CD14-positive monocyte (primary cell): ENCODE measurements around the gene CBX3. TPM values are rescaled to one million over a fixed set of nuclear protein-coding genes. Genes with fewer than 3 reads are reported as not detected.
"Not testable (repeated sequence)": the region's sequence is repeated elsewhere in the genome, so short reads cannot be mapped to it uniquely, and the experiment has no call there.

Experiments
- DNase-seq, 3 donors: peaks; one replicate each; pipeline ENCODE4 v3.0.0-alpha.2; 2011 to 2022
- H2AFZ ChIP-seq: 2 replicates; pipeline ENCODE4 v1.6.0; 2012; ENCODE audit warnings: mild to moderate bottlenecking, low read depth, low read length, inconsistent platforms; ENCODE audit not compliant: insufficient read depth, poor library complexity, severe bottlenecking
- H3K27ac ChIP-seq, 2 donors: 1 replicate in 1 of 2; 2 replicates in 1 of 2; pipeline ENCODE4 v1.5.1; 2012 to 2013; ENCODE audit warnings: low read length in 2 of 2, control low read depth in 1 of 2, inconsistent platforms in 1 of 2, low read depth in 1 of 2, mild to moderate bottlenecking in 1 of 2
- H3K27me3 ChIP-seq, 2 donors: one replicate each; pipeline versions ENCODE4 v1.6.0 to v1.6.1; 2011 to 2013; ENCODE audit warnings: low read length in 2 of 2; ENCODE audit not compliant: control insufficient read depth in 2 of 2, insufficient read depth in 2 of 2
- H3K36me3 ChIP-seq, 2 donors: replicated peaks in 1 of 2; 1 replicate in 1 of 2; 2 replicates in 1 of 2; pipeline versions ENCODE4 v1.5.1 to v1.6.1; 2012 to 2013; ENCODE audit warnings: low read length in 2 of 2, control low read depth in 1 of 2, inconsistent platforms in 1 of 2, mild to moderate bottlenecking in 1 of 2; ENCODE audit not compliant: insufficient read depth in 2 of 2, control insufficient read depth in 1 of 2
- H3K4me1 ChIP-seq, 2 donors: 1 replicate in 1 of 2; 2 replicates in 1 of 2; pipeline versions ENCODE4 v1.5.1 to v1.6.1; 2012 to 2013; ENCODE audit warnings: low read length in 2 of 2, control low read depth in 1 of 2, inconsistent platforms in 1 of 2, mild to moderate bottlenecking in 1 of 2, moderate library complexity in 1 of 2; ENCODE audit not compliant: insufficient read depth in 2 of 2, control insufficient read depth in 1 of 2
- H3K4me2 ChIP-seq: replicated peaks from 2 replicates; pipeline ENCODE3; 2012; ENCODE audit warnings: low read length, moderate library complexity, mild to moderate bottlenecking; ENCODE audit not compliant: poor library complexity, severe bottlenecking; ENCODE audit errors: extremely low read depth
- H3K4me3 ChIP-seq, 3 experiments: fragments of 200-600 bp in 1 of 3; sonication (generic) in 1 of 3; replicated peaks in 1 of 3; 1 replicate in 2 of 3; 2 replicates in 1 of 3; pipeline ENCODE4 v1.5.1; 2011 to 2013; ENCODE audit warnings: low read length in 3 of 3, mild to moderate bottlenecking in 3 of 3, control low read depth in 2 of 3, low read depth in 2 of 3, inconsistent platforms in 1 of 3, moderate library complexity in 1 of 3
- H3K79me2 ChIP-seq: 2 replicates; pipeline ENCODE4 v1.6.0; 2012; ENCODE audit warnings: mild to moderate bottlenecking, control low read depth, inconsistent platforms, low read length, moderate library complexity; ENCODE audit not compliant: insufficient read depth
- H3K9ac ChIP-seq: 2 replicates; pipeline ENCODE4 v1.6.0; 2017; ENCODE audit warnings: low read length, mild to moderate bottlenecking; ENCODE audit not compliant: insufficient read depth, poor library complexity, severe bottlenecking
- H3K9me3 ChIP-seq, 2 donors: replicated peaks in 1 of 2; 1 replicate in 1 of 2; 2 replicates in 1 of 2; pipeline versions ENCODE4 v1.5.1 to v1.6.1; 2012 to 2013; ENCODE audit warnings: low read length in 2 of 2, control low read depth in 1 of 2; ENCODE audit not compliant: control insufficient read depth in 1 of 2, insufficient read depth in 1 of 2
- H4K20me1 ChIP-seq: 2 replicates; pipeline ENCODE4 v1.6.0; 2012; ENCODE audit warnings: mild to moderate bottlenecking, low read length, control low read depth, moderate library complexity; ENCODE audit not compliant: insufficient read depth
- H3K27ac Mint-ChIP-seq, 7 donors: one replicate each; pipeline ENCODE4 v1.8.0; 2020; ENCODE audit warnings: mild to moderate bottlenecking in 7 of 7, mixed read lengths in 7 of 7, moderate library complexity in 6 of 7, inconsistent platforms in 2 of 7
- H3K27me3 Mint-ChIP-seq, 3 donors: one replicate each; pipeline ENCODE4 v1.8.0; 2021 to 2022; ENCODE audit warnings: low read depth in 3 of 3, mild to moderate bottlenecking in 3 of 3, mixed read lengths in 3 of 3, moderate library complexity in 3 of 3, inconsistent platforms in 1 of 3
- H3K36me3 Mint-ChIP-seq, 2 donors: one replicate each; pipeline ENCODE4 v1.8.0; 2020; ENCODE audit warnings: mixed read lengths in 2 of 2, inconsistent platforms in 1 of 2, mild to moderate bottlenecking in 1 of 2
- H3K4me1 Mint-ChIP-seq: one replicate; pipeline ENCODE4 v1.8.0; 2020; ENCODE audit warnings: mild to moderate bottlenecking, mixed read lengths
- H3K4me3 Mint-ChIP-seq, 2 donors: one replicate each; pipeline ENCODE4 v1.8.0; 2020; ENCODE audit warnings: mild to moderate bottlenecking in 2 of 2, mixed read lengths in 2 of 2, moderate library complexity in 1 of 2
- H3K9me3 Mint-ChIP-seq, 7 donors: one replicate each; pipeline ENCODE4 v1.8.0; 2020 to 2022; ENCODE audit warnings: mixed read lengths in 7 of 7, mild to moderate bottlenecking in 6 of 7, moderate library complexity in 6 of 7, inconsistent platforms in 2 of 7
- WGBS: methylation state at CpG from one replicate; pipeline ENCODE4 v1.1.5; 2013; ENCODE audit warnings: missing lambda C conversion rate; ENCODE audit not compliant: insufficient coverage; 5-methylcytosine and 5-hydroxymethylcytosine counted together
- intact Hi-C, 2 donors: fragments of 100-400 bp; cut with micrococcal nuclease; formaldehyde crosslinking; loops; one replicate each; pipeline versions ENCODE4 v1.15.0 to v1.15.1; 2023
- polyA plus RNA-seq, 3 donors: library from polyadenylated mRNA; depleted of rRNA in 1 of 3; unstranded in 2 of 3; stranded (reverse) in 1 of 3; fragments of 300-500 nt in 2 of 3; fragments of >200 nt in 1 of 3; fragmentation: Illumina TruSeq in 2 of 3; gene quantifications; 1 replicate in 2 of 3; 2 replicates in 1 of 3; pipeline ENCODE4 v1.2.3, GENCODE V29; 2012 to 2021
- TF ChIP-seq, protein P1 (sequence below): fragments of 200-600 bp; IDR thresholded peaks from one replicate; pipeline ENCODE4 v1.8.0; 2022; ENCODE audit warnings: antibody characterized with exemption, mild to moderate bottlenecking

CBX3 gene
- polyA plus RNA-seq, 3 donors, result 48.1 to 78.1 (median 63.7) TPM

DNA sequence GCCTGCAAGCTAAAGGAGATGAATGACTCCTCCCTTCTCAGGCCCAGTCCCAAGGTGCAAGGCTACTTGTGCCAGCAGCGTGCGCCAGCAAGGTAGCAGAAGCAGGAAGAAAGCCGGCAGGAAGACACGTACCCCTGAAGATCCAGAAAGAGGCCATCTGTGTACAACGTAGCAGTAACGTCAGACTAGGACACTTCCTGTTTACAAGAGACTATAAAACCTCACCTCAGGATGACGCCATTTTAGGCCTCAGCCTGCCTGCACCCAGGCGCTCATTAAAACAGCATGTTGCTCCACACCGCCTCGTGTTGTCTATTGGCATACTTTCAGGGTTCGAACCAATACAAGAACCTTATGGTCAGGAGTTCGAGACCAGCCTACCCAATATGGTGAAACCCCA is 48.7 kb downstream of the CBX3 start:
- Histone ChIP-seq H3K4me1 (no peaks in the 10 kb centered on the region), H3K36me3 (no peaks in the 10 kb centered on the region), H3K9me3 (peaks cover 0 to 5% of the 10 kb centered on the region in 2 donors), H4K20me1 (no peaks in the 10 kb centered on the region), H3K9ac (no peak overlapping the region), H3K27me3 (no peaks in the 10 kb centered on the region), H3K27ac (no peak overlapping the region), H3K4me2 (no peak overlapping the region), H3K4me3 (no peak overlapping the region), H2AFZ (peak overlapping the region; percentile 51), H3K79me2 (no peaks in the 10 kb centered on the region)
- no peak for DNase-seq
- H3K27ac Mint-ChIP-seq, result no peak overlapping the region
- no peaks in the 10 kb centered on the region for H3K27me3 Mint-ChIP-seq
- H3K9me3 Mint-ChIP-seq, result peaks cover 0 to 4% (median 0%) of the 10 kb centered on the region in 7 donors
- H3K4me3 Mint-ChIP-seq, result no peak overlapping the region
- intact Hi-C loops, result no loop called here
- TF ChIP-seq, protein P1, sequence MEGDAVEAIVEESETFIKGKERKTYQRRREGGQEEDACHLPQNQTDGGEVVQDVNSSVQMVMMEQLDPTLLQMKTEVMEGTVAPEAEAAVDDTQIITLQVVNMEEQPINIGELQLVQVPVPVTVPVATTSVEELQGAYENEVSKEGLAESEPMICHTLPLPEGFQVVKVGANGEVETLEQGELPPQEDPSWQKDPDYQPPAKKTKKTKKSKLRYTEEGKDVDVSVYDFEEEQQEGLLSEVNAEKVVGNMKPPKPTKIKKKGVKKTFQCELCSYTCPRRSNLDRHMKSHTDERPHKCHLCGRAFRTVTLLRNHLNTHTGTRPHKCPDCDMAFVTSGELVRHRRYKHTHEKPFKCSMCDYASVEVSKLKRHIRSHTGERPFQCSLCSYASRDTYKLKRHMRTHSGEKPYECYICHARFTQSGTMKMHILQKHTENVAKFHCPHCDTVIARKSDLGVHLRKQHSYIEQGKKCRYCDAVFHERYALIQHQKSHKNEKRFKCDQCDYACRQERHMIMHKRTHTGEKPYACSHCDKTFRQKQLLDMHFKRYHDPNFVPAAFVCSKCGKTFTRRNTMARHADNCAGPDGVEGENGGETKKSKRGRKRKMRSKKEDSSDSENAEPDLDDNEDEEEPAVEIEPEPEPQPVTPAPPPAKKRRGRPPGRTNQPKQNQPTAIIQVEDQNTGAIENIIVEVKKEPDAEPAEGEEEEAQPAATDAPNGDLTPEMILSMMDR, result no peak
- H3K36me3 Mint-ChIP-seq, result no peaks in the 10 kb centered on the region
- WGBS, result 78% methylated on average over 10 of the region's 12 CpGs
- no peaks in the 10 kb centered on the region for H3K4me1 Mint-ChIP-seq

DNA sequence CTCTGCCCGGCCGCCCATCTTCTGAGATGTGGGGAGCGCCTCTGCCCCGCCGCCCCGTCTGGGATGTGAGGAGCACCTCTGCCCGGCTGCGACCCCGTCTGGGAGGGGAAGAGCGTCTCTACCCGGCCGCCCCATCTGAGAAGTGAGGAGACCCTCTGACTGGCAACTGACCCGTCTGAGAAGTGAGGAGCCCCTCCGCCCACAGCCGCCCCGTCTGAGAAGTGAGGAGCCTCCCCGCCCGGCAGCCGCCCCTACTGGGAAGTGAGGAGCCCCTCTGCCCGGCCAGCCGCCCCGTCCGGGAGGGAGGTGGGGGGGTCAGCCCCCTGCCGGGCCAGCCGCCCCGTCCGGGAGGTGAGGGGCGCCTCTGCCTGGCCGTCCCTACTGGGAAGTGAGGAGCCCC is 60.3 kb downstream of the CBX3 start:
- H3K4me1 ChIP-seq, H3K79me2 ChIP-seq, H3K4me3 ChIP-seq, H3K4me3 Mint-ChIP-seq, H3K27ac ChIP-seq, H3K27me3 Mint-ChIP-seq, H3K9ac ChIP-seq, DNase-seq, H3K27me3 ChIP-seq, H2AFZ ChIP-seq, H3K27ac Mint-ChIP-seq, H3K4me1 Mint-ChIP-seq, H3K4me2 ChIP-seq, intact Hi-C loops, H3K9me3 ChIP-seq, H4K20me1 ChIP-seq, H3K36me3 Mint-ChIP-seq, H3K36me3 ChIP-seq: not testable (repeated sequence)
- peaks cover 0 to 31% (median 11%) of the 10 kb centered on the region in 7 donors for H3K9me3 Mint-ChIP-seq
- WGBS, result no CpG with 5 or more reads among the region's 29 CpGs

Other genes starting within 250 kb of the CBX3 start
- 10 to 100 TPM in 2 of 3 donors, 1 to 10 TPM in 1; 4.4 to 17.2 (median 10.6) TPM for gene NFE2L3, start 49.5 kb upstream of the CBX3 start, polyA plus RNA-seq
- 100 to 1,000 TPM; 249 to 391 (median 269) TPM for gene HNRNPA2B1, start 999 bp upstream of the CBX3 start, polyA plus RNA-seq
- 100 to 1,000 TPM in 2 of 3 donors, 10 to 100 TPM in 1; 68.0 to 250 (median 219) TPM for gene SNX10, start 90.1 kb downstream of the CBX3 start, polyA plus RNA-seq